ENCODE results near the gene WNT11.
"Not testable (repeated sequence)": the region's sequence is repeated elsewhere in the genome, so short reads cannot be mapped to it uniquely, and the experiment has no call there.

WNT11 gene

DNA sequence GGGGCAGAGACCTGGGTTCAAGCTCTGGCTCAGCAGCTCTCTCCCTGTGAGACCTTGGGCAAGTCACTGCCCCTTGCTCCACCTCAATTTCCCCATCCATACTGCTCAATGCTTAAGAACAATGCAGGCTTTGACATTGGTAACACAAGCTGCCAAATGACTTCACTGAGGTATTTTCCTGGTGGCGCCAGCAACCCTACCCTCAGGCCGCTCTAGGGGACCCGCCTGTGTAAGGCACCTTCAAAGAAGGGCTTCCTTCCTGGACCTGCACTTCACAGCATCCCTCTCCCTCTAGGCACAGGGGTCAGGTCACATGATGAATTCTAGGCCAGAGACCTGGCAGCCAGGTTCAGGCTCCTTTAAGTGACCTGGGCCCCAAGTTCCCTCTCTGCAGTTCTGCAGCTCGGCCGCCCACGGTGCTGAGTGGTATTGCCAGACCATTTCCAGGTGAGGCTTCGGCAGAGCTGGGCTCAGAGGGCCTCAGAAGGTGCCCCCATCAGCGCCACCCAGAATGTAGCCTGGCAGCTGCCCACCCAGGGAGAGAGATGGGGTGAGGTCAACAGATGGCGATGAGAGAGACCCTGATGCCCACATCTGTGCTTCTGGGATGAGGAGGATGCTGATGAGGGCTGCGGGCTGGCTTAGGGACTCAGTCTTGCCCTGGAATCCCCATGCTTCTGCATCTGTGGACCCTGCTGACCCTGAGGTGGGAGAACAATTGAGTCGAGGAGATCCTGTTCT lies 4.5 kb downstream of the WNT11 start:
- Histone ChIP-seq H3K4me3 (ENCODE audit: low read length) (no peak overlapping the region), H3K27ac (ENCODE audit: low read length) (no peak overlapping the region), H3K27me3 (ENCODE audit: control insufficient read depth, insufficient read depth, low read length) (peaks cover 24% of the 10 kb centered on the region), H3K9me3 (ENCODE audit: control insufficient read depth, insufficient read depth, low read length) (no peaks in the 10 kb centered on the region), H3K36me3 (ENCODE audit: control insufficient read depth, insufficient read depth, low read length) (no peaks in the 10 kb centered on the region), H3K4me1 (ENCODE audit: control insufficient read depth, insufficient read depth, low read length) (no peaks in the 10 kb centered on the region)
- WGBS (ENCODE audit: insufficient coverage, insufficient read length): no CpG with 5 or more reads among the region's 11 CpGs
- no peak for DNase-seq (ENCODE audit: low read depth, low spot score)

DNA sequence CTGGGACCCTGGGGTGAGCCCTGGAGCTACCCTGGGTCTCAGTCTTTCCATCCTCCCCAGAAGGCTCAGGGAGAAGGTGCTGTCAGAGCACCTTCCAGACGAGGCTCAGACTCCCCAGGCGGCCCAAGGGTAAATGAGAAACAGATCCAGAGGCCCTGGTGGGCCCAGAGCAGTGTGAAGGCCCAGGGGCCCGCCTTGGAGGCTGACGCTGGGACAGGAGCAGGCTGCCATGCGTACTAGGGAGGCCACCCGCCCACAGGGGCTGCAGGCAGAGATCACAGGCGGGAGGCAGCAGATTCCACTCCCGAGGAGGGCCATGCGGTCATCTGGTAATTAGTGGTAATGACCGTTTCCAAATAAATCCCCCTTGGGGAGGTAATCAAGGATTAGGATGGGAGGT lies 5.2 kb downstream of the WNT11 start:
- WGBS (ENCODE audit: insufficient coverage, insufficient read length): no CpG with 5 or more reads among the region's 10 CpGs
- DNase-seq (ENCODE audit: low read depth, low spot score): no peak
- Histone ChIP-seq H3K36me3 (ENCODE audit: control insufficient read depth, insufficient read depth, low read length) (no peaks in the 10 kb centered on the region), H3K4me3 (ENCODE audit: low read length) (no peak overlapping the region), H3K4me1 (ENCODE audit: control insufficient read depth, insufficient read depth, low read length) (no peaks in the 10 kb centered on the region), H3K27ac (ENCODE audit: low read length) (no peak overlapping the region), H3K9me3 (ENCODE audit: control insufficient read depth, insufficient read depth, low read length) (no peaks in the 10 kb centered on the region), H3K27me3 (ENCODE audit: control insufficient read depth, insufficient read depth, low read length) (peaks cover 19% of the 10 kb centered on the region)

DNA sequence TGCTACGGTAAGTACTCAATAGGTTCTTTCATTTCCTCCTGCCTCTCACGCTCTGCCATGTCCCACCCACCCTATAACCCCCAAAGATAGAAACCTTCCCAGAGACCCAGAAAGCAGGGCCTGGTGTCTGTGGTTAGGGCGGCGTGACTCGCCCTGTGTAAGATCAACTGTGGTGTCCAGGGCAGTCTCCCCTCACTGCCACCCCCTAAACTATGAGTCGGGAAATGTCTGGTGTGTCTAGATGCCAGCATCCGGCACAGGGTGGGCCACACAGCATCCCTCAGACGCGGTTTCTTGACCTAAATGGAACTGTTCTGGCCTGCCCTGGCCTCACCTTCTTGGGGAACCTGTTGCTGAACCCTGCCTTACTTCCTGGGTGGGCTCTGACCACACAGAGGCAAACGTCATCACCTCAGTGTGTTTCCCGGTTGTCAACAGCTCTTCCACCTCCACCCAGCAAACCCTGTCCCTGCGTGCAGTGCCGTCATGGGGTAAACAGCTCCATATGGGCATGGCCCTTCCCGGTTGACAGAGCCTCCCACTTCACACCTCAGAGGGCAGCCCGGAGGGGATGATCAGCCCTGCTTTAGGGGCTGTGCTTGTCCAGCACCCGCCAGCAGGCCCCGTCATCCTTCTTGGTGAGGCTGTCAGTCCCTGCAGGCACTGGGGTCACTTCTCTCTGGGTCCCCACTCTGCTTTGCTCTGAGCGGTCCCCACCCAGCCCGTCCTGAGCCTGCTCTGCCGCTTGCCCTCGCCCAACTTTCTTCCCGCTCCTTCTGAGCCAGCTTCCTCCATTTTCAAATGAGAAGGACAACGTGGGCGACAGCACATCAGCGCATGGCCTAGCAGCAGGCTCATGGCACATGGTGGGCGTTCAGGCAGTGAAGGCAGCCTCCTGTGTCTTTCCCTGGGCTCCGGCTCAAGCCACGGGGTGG lies 6.0 kb downstream of the WNT11 start:
- no peak for DNase-seq (ENCODE audit: low read depth, low spot score)
- Histone ChIP-seq H3K9me3 (ENCODE audit: control insufficient read depth, insufficient read depth, low read length) (no peaks in the 10 kb centered on the region), H3K27me3 (ENCODE audit: control insufficient read depth, insufficient read depth, low read length) (peaks cover 11% of the 10 kb centered on the region; the same call in 1 of the 2 replicates), H3K36me3 (ENCODE audit: control insufficient read depth, insufficient read depth, low read length) (no peaks in the 10 kb centered on the region), H3K4me3 (ENCODE audit: low read length) (no peak overlapping the region), H3K27ac (ENCODE audit: low read length) (no peak overlapping the region), H3K4me1 (ENCODE audit: control insufficient read depth, insufficient read depth, low read length) (no peaks in the 10 kb centered on the region)
- WGBS (ENCODE audit: insufficient coverage, insufficient read length): no CpG with 5 or more reads among the region's 28 CpGs

DNA sequence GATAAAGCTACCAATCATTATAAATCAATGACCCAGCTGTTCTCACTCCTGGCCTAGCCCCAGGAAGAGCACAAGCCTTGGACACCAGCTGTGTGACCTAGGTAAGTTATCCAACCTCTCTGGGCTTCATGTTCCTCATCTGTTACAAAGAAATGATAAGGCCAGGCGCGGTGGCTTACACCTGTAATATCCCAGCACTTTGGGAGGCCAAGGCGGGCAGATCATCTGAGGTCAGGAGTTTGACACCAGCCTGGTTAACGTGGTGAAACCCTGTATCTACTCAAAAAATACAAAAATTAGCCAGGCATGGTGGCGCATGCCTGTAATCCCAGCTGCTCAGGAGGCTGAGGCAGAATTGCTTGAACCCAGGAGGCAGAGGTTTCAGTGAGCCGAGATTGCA lies 7.6 kb downstream of the WNT11 start:
- not testable (repeated sequence) for H3K27me3 ChIP-seq (ENCODE audit: control insufficient read depth, insufficient read depth, low read length); DNase-seq (ENCODE audit: low read depth, low spot score); H3K9me3 ChIP-seq (ENCODE audit: control insufficient read depth, insufficient read depth, low read length); H3K36me3 ChIP-seq (ENCODE audit: control insufficient read depth, insufficient read depth, low read length); H3K4me3 ChIP-seq (ENCODE audit: low read length); H3K27ac ChIP-seq (ENCODE audit: low read length); H3K4me1 ChIP-seq (ENCODE audit: control insufficient read depth, insufficient read depth, low read length)
- WGBS (ENCODE audit: insufficient coverage, insufficient read length): no CpG with 5 or more reads among the region's 6 CpGs

DNA sequence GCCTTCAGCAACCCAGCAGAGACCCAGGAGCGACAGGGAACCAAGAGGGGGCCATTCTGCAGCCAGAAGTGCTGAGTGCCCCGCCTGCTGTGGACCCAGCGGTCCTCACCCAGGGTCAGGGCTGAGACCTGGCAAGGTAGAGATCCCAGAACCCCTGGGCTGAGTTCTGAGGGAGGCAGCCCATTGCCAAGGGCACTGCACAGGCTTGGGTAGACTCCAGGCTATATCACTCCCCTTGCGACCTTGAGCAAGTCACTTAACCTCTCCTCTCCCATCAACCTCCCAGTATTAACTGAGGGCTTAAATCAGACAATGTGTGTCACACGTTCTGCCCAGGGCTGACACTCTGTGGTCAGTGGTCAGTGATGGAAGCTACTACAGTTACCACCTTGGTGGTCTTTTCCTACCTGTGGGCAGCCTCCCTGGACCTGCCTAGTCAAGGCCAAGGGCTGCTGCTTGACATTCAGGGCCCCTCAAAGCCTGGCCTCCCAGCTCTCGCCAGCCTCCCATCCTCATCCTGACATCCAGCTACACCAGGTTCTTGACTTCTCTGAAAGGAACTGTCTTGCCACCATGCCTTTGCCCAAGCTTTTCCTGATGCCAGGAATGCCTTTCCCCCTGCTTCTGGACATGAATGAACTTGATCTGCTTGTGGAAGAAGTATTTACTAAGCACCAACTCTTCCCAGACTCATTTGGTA lies 8.2 kb downstream of the WNT11 start:
- WGBS (ENCODE audit: insufficient coverage, insufficient read length): no CpG with 5 or more reads among the region's 6 CpGs

DNA sequence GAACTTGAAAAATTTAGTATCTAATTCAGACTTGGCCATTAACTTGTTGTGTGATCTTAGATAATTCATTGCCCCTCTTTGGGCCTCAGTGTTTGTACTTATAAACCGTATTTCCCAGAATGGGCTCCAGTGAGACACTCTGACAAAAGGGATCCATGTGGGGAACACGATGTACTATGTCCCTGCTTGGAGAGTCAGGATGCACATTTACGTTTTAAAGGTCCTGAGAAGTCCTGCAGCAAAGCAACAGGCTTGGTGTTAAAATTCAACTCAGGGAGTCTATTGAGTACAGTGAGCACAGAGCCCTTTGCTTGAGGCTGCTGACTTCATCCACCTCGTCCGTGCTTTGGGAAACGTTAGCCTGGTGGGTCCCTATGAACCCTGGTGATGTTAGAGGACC lies 9.0 kb downstream of the WNT11 start:
- no peak for DNase-seq (ENCODE audit: low read depth, low spot score)
- Histone ChIP-seq H3K27me3 (ENCODE audit: control insufficient read depth, insufficient read depth, low read length) (no peaks in the 10 kb centered on the region), H3K9me3 (ENCODE audit: control insufficient read depth, insufficient read depth, low read length) (no peaks in the 10 kb centered on the region), H3K36me3 (ENCODE audit: control insufficient read depth, insufficient read depth, low read length) (no peaks in the 10 kb centered on the region), H3K27ac (ENCODE audit: low read length) (no peak overlapping the region), H3K4me3 (ENCODE audit: low read length) (no peak overlapping the region), H3K4me1 (ENCODE audit: control insufficient read depth, insufficient read depth, low read length) (no peaks in the 10 kb centered on the region)
- no CpG with 5 or more reads among the region's 6 CpGs for WGBS (ENCODE audit: insufficient coverage, insufficient read length)

More for the DNA sequence above, 8.2 kb downstream of the WNT11 start:
- no peak for DNase-seq (ENCODE audit: low read depth, low spot score)
- Histone ChIP-seq H3K27ac (ENCODE audit: low read length) (no peak overlapping the region), H3K4me3 (ENCODE audit: low read length) (no peak overlapping the region), H3K27me3 (ENCODE audit: control insufficient read depth, insufficient read depth, low read length) (no peaks in the 10 kb centered on the region), H3K9me3 (ENCODE audit: control insufficient read depth, insufficient read depth, low read length) (no peaks in the 10 kb centered on the region), H3K36me3 (ENCODE audit: control insufficient read depth, insufficient read depth, low read length) (no peaks in the 10 kb centered on the region), H3K4me1 (ENCODE audit: control insufficient read depth, insufficient read depth, low read length) (no peaks in the 10 kb centered on the region)

DNA sequence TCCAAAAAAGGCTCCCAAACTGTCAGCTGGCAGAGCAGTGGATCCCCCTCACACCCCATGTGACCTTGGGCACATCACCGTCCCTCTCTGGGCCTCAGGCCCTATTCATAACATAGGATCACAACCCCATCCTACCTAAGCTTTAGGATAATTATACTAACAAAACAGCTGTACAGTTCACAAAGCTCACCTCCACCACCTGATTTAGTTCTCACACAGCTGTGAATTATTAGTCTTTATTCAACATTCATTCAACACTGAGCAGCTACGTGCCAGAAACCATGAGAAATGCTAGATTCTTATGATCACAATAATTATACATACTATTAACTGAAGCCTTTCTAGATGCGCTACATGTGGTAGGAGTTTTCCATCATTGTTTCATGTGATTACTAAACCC lies 9.5 kb downstream of the WNT11 start:
- no peak overlapping the region for H3K4me3 ChIP-seq (ENCODE audit: low read length)
- no peaks in the 10 kb centered on the region for H3K27me3 ChIP-seq (ENCODE audit: control insufficient read depth, insufficient read depth, low read length)
- no peak overlapping the region for H3K27ac ChIP-seq (ENCODE audit: low read length)
- H3K4me1 ChIP-seq (ENCODE audit: control insufficient read depth, insufficient read depth, low read length): no peaks in the 10 kb centered on the region
- no CpG with 5 or more reads among the region's 3 CpGs for WGBS (ENCODE audit: insufficient coverage, insufficient read length)
- H3K9me3 ChIP-seq (ENCODE audit: control insufficient read depth, insufficient read depth, low read length): no peaks in the 10 kb centered on the region
- H3K36me3 ChIP-seq (ENCODE audit: control insufficient read depth, insufficient read depth, low read length): no peaks in the 10 kb centered on the region
- no peak for DNase-seq (ENCODE audit: low read depth, low spot score)

DNA sequence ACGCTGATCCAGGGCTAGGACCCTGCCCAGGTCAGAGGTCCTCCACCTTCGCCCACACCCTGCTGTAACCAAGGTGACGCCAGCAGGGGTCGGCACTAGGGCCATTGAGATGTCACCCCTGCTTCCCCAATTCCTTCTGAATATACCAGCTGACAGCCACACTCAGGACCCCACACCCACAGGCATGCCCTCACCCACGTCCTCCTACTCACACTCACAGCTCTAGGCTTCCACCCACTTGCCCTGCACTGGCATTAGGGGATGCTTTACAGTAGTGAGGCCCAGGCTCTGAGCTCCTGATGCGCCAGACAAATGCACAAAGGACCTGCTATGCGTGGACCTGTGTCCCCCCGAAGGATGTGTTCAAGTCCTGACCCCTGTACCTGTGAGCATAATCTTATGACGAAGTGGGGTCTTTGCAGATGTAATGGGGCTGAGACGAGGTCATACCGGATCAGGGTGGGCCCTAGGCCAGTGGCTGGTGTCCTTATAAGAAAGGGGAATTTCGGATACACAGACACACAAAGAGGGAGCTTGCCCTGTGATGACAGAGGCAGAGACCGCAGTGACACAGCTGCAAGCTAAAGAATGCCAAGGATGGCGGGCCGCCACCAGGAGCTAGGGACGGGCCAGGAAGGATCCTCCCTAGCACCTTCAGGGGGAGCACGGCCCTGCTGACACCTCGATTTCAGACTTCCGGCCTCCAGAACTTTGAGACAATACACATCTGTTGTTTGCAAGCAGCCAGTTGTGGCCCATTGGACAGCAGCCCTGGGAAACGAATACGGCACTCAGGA lies 11.2 kb downstream of the WNT11 start:
- no peaks in the 10 kb centered on the region for H3K27me3 ChIP-seq (ENCODE audit: control insufficient read depth, insufficient read depth, low read length)
- no CpG with 5 or more reads among the region's 21 CpGs for WGBS (ENCODE audit: insufficient coverage, insufficient read length)
- no peaks in the 10 kb centered on the region for H3K36me3 ChIP-seq (ENCODE audit: control insufficient read depth, insufficient read depth, low read length)
- H3K4me1 ChIP-seq (ENCODE audit: control insufficient read depth, insufficient read depth, low read length): no peaks in the 10 kb centered on the region
- no peak for DNase-seq (ENCODE audit: low read depth, low spot score)
- H3K9me3 ChIP-seq (ENCODE audit: control insufficient read depth, insufficient read depth, low read length): no peaks in the 10 kb centered on the region
- H3K4me3 ChIP-seq (ENCODE audit: low read length): no peak overlapping the region
- H3K27ac ChIP-seq (ENCODE audit: low read length): no peak overlapping the region

DNA sequence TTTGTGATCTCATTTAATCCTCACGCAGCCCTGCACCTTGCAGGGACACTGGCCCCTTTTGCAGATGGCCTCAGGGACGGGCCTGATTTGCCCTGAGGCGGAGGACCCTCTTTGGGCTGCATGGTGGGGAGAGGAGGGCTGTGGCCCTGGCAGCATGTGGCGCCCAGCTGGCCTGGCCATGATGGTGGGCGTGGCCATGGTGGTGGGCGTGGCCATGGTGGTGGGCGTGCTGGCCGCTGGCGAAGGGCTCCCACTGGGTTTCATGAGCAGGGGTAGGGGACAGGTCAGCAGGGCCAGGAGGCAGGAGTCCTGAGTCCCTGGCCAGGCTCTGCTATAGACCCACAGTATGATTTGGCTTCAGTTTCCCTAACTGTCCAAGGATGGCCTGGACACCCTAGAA lies 13.1 kb downstream of the WNT11 start:
- H3K27me3 ChIP-seq (ENCODE audit: control insufficient read depth, insufficient read depth, low read length): no peaks in the 10 kb centered on the region

DNA sequence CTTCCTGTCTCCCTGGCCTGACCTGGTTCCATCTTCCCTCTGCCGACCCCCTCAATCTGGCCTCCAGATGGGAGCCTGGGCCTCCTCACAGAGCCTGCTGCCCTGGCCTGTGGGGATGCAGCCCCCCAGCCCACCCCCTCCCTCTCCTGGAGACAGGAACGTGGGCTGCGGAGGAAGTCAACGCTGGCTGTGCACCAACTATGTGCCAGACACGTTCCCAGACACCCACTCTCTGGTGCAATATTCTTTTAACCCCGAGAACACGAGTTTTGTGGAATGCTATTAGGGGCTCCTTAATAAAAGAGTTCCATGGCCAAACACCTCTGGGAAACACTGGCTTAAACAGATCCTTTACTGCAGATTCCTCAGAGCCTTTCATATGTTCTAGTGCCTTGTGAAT lies 15.9 kb downstream of the WNT11 start:
- Histone ChIP-seq H3K4me3 (ENCODE audit: low read length) (no peak overlapping the region), H3K4me1 (ENCODE audit: control insufficient read depth, insufficient read depth, low read length) (no peaks in the 10 kb centered on the region), H3K27ac (ENCODE audit: low read length) (no peak overlapping the region), H3K27me3 (ENCODE audit: control insufficient read depth, insufficient read depth, low read length) (no peaks in the 10 kb centered on the region), H3K36me3 (ENCODE audit: control insufficient read depth, insufficient read depth, low read length) (no peaks in the 10 kb centered on the region), H3K9me3 (ENCODE audit: control insufficient read depth, insufficient read depth, low read length) (no peaks in the 10 kb centered on the region)
- DNase-seq (ENCODE audit: low read depth, low spot score): no peak
- WGBS (ENCODE audit: insufficient coverage, insufficient read length): no CpG with 5 or more reads among the region's 7 CpGs

More for the DNA sequence above, 13.1 kb downstream of the WNT11 start:
- Histone ChIP-seq H3K4me1 (ENCODE audit: control insufficient read depth, insufficient read depth, low read length) (no peaks in the 10 kb centered on the region), H3K27ac (ENCODE audit: low read length) (no peak overlapping the region), H3K36me3 (ENCODE audit: control insufficient read depth, insufficient read depth, low read length) (no peaks in the 10 kb centered on the region), H3K4me3 (ENCODE audit: low read length) (no peak overlapping the region), H3K9me3 (ENCODE audit: control insufficient read depth, insufficient read depth, low read length) (no peaks in the 10 kb centered on the region)
- no peak for DNase-seq (ENCODE audit: low read depth, low spot score)
- WGBS (ENCODE audit: insufficient coverage, insufficient read length): no CpG with 5 or more reads among the region's 9 CpGs

Data from iPS DF 6.9 (cell line).